Measurements from ENCODE around the gene CD33.

GRCh38 chr19:51257471-51257870 lies 32.6 kb downstream of the CD33 start:
- TF ChIP-seq CTCF (IDR thresholded peaks at IDR 0.05) (no peak), POLR2A (IDR thresholded peaks at IDR 0.05) (no peak)

Data from esophagus squamous epithelium (tissue), 4 donors.